GM21619 (cell line): ENCODE measurements around the gene TMEM175.

Experiments used
- ATAC-seq: cut with Tn5 transposase; IDR thresholded peaks from one replicate; pipeline ENCODE4 v1.9.1; 2021; ENCODE audit not compliant: unreplicated experiment

Gene TMEM175

GRCh38 chr4:958314-958665 lies 26.0 kb downstream of the TMEM175 start:
- no peak for ATAC-seq

- no peak for ATAC-seq
Observed at GRCh38 chr4:958696-959337, 26.6 kb downstream of the TMEM175 start.

- no peak for ATAC-seq
Observed at GRCh38 chr4:959338-960139, 27.3 kb downstream of the TMEM175 start.

GRCh38 chr4:960140-960635 lies 27.9 kb downstream of the TMEM175 start:
- no peak for ATAC-seq

GRCh38 chr4:960636-961350 lies 28.5 kb downstream of the TMEM175 start:
- ATAC-seq = no peak

GRCh38 chr4:961351-962230 lies 29.3 kb downstream of the TMEM175 start:
- no peak for ATAC-seq

GRCh38 chr4:962231-963208 lies 30.3 kb downstream of the TMEM175 start:
- ATAC-seq = no peak

- no peak for ATAC-seq
Observed at GRCh38 chr4:963276-964225, 31.3 kb downstream of the TMEM175 start.

GRCh38 chr4:964346-965025 lies 32.2 kb downstream of the TMEM175 start:
- no peak for ATAC-seq

GRCh38 chr4:965048-965765 lies 32.9 kb downstream of the TMEM175 start:
- ATAC-seq = no peak

GRCh38 chr4:965766-966134 lies 33.5 kb downstream of the TMEM175 start:
- ATAC-seq = no peak

- no peak for ATAC-seq
Observed at GRCh38 chr4:966266-967112, 34.2 kb downstream of the TMEM175 start.

- ATAC-seq = no peak
Observed at GRCh38 chr4:967113-968104, 35.1 kb downstream of the TMEM175 start.

GRCh38 chr4:968221-968620 lies 36.0 kb downstream of the TMEM175 start:
- no peak for ATAC-seq
